ENCODE measurements around the gene RNF11. TPM values are rescaled to one million over a fixed set of nuclear protein-coding genes. Genes with fewer than 3 reads are reported as not detected.
A peak's percentile ranks its signal among the peaks of the same experiment; 100 is the strongest.

Gene RNF11
- total RNA-seq, 1 donor from 2014 or later: 53.8 TPM

- H3K9ac ChIP-seq (ENCODE audit: low read depth in 1 of 3, low read length in 3 of 3): no peak overlapping the region
- H3K27me3 ChIP-seq (ENCODE audit: control insufficient read depth in 3 of 3, insufficient read depth in 3 of 3, low read length in 3 of 3): no peaks in the 10 kb centered on the region
- no peaks in the 10 kb centered on the region for H3K9me3 ChIP-seq (ENCODE audit: control insufficient read depth in 3 of 3, low read length in 3 of 3)
- no peak overlapping the region for H3K4me3 ChIP-seq (ENCODE audit: low read length in 3 of 3)
- H3K36me3 ChIP-seq (ENCODE audit: control insufficient read depth in 3 of 3, insufficient read depth in 3 of 3, low read length in 3 of 3): peaks cover 0 to 9% (median 3%) of the 10 kb centered on the region in 3 donors
- H3K4me1 ChIP-seq (ENCODE audit: control insufficient read depth in 3 of 3, insufficient read depth in 3 of 3, low read length in 3 of 3): peaks cover 8 to 11% (median 9%) of the 10 kb centered on the region in 3 donors
- H3K27ac ChIP-seq (ENCODE audit: low read depth, low read length): no peak overlapping the region
These were observed 52.5 kb downstream of the RNF11 start for GRCh38 chr1:51288578-51288977.

DNA sequence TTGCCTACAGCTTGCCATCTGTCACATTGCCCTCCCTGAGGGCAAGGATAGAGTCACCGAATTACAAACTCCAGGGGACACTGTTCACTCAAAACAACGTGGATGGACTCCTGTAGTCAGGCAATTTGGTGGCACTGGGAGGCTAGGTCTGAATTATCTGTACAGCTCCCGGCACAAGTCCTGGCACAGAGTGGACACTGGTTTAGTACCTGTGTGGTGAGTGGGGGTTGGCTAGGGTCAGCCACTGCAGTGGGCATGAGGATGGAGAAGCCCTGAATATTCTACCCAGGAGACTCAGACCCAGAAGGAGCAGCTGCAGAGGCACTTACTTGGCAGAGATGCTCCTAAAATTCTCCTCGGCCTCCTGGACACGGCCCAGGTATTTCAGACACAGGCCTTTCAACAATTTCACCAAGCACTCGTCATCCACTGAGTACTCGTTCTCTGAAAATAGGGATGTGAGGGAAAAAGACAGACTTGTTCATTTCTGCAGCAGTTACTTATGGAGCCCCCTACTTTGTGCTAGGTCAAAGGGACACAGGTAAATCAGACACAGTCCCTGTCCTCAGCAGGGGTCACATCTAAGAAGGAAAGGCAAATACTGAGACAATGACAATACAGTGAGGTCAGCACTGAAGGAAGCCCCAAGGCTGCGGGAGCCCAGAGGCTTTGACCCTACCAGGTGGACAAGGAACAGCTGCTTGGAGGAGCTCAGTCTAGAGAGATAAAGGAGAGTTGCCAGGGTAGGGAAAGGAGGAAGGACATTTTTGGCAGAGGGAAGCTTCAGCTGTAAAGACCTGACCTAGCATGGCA, 53.8 kb downstream of the RNF11 start:
- Histone ChIP-seq H3K27ac (ENCODE audit: low read depth, low read length) (no peak overlapping the region), H3K4me1 (ENCODE audit: control insufficient read depth in 3 of 3, insufficient read depth in 3 of 3, low read length in 3 of 3) (peaks cover 3 to 7% (median 6%) of the 10 kb centered on the region in 3 donors), H3K4me3 (ENCODE audit: low read length in 3 of 3) (no peak overlapping the region), H3K36me3 (ENCODE audit: control insufficient read depth in 3 of 3, insufficient read depth in 3 of 3, low read length in 3 of 3) (peaks cover 0 to 9% (median 3%) of the 10 kb centered on the region in 3 donors), H3K27me3 (ENCODE audit: control insufficient read depth in 3 of 3, insufficient read depth in 3 of 3, low read length in 3 of 3) (no peaks in the 10 kb centered on the region), H3K9me3 (ENCODE audit: control insufficient read depth in 3 of 3, low read length in 3 of 3) (no peaks in the 10 kb centered on the region), H3K9ac (ENCODE audit: low read depth in 1 of 3, low read length in 3 of 3) (no peak overlapping the region)

- H3K27me3 ChIP-seq (ENCODE audit: control insufficient read depth in 3 of 3, insufficient read depth in 3 of 3, low read length in 3 of 3): no peaks in the 10 kb centered on the region
- no peak overlapping the region for H3K4me3 ChIP-seq (ENCODE audit: low read length in 3 of 3)
- H3K9ac ChIP-seq (ENCODE audit: low read depth in 1 of 3, low read length in 3 of 3): no peak overlapping the region
- no peak overlapping the region for H3K27ac ChIP-seq (ENCODE audit: low read depth, low read length)
- H3K4me1 ChIP-seq (ENCODE audit: control insufficient read depth in 3 of 3, insufficient read depth in 3 of 3, low read length in 3 of 3): peaks cover 0 to 6% (median 4%) of the 10 kb centered on the region in 3 donors
- peaks cover 0 to 9% (median 3%) of the 10 kb centered on the region in 3 donors for H3K36me3 ChIP-seq (ENCODE audit: control insufficient read depth in 3 of 3, insufficient read depth in 3 of 3, low read length in 3 of 3)
- no peaks in the 10 kb centered on the region for H3K9me3 ChIP-seq (ENCODE audit: control insufficient read depth in 3 of 3, low read length in 3 of 3)
These were observed 54.4 kb downstream of the RNF11 start for GRCh38 chr1:51290489-51290847.

- Histone ChIP-seq H3K27ac (ENCODE audit: low read depth, low read length) (no peak overlapping the region), H3K9me3 (ENCODE audit: control insufficient read depth in 3 of 3, low read length in 3 of 3) (no peaks in the 10 kb centered on the region), H3K4me3 (ENCODE audit: low read length in 3 of 3) (no peak overlapping the region), H3K9ac (ENCODE audit: low read depth in 1 of 3, low read length in 3 of 3) (no peak overlapping the region), H3K36me3 (ENCODE audit: control insufficient read depth in 3 of 3, insufficient read depth in 3 of 3, low read length in 3 of 3) (no peaks in the 10 kb centered on the region), H3K27me3 (ENCODE audit: control insufficient read depth in 3 of 3, insufficient read depth in 3 of 3, low read length in 3 of 3) (no peaks in the 10 kb centered on the region), H3K4me1 (ENCODE audit: control insufficient read depth in 3 of 3, insufficient read depth in 3 of 3, low read length in 3 of 3) (peaks cover 4 to 17% (median 12%) of the 10 kb centered on the region in 3 donors)
These were observed 57.9 kb downstream of the RNF11 start for GRCh38 chr1:51293898-51294515.

DNA sequence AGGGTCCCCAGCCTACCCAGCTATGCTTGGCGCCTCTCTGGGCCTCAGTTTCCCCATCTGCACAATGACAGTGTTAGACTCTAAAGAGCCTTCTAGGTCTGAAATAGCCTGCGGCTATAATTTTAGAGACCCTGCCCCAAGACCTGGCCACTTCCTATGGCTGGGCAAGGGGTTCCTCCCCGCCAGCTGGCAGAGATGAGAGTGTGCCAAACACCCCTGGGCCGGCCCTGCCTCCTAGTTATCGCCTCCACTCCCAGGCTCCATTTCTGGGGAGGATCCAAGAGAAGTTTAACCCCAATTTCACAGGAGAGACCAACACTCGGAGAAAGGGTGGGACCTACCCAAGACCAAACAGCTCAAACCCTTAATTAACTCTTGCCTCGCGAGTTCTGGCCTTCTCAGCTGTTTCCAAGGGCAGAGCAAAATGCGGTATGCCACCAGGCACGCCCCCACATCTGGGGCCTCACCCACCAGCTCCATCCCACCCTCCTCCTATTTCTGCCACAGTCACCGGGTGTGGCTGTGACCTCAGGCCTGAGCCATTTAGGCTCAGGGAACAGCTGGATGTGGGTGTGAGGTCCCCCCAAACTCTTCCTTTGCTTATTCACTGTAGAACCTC, 58.6 kb downstream of the RNF11 start:
- H3K9me3 ChIP-seq (ENCODE audit: control insufficient read depth in 3 of 3, low read length in 3 of 3): no peaks in the 10 kb centered on the region
- no peak overlapping the region for H3K4me3 ChIP-seq (ENCODE audit: low read length in 3 of 3)
- H3K36me3 ChIP-seq (ENCODE audit: control insufficient read depth in 3 of 3, insufficient read depth in 3 of 3, low read length in 3 of 3): no peaks in the 10 kb centered on the region
- H3K27ac ChIP-seq (ENCODE audit: low read depth, low read length): no peak overlapping the region
- peaks cover 4 to 17% (median 12%) of the 10 kb centered on the region in 3 donors for H3K4me1 ChIP-seq (ENCODE audit: control insufficient read depth in 3 of 3, insufficient read depth in 3 of 3, low read length in 3 of 3)
- H3K9ac ChIP-seq (ENCODE audit: low read depth in 1 of 3, low read length in 3 of 3): no peak overlapping the region
- no peaks in the 10 kb centered on the region for H3K27me3 ChIP-seq (ENCODE audit: control insufficient read depth in 3 of 3, insufficient read depth in 3 of 3, low read length in 3 of 3)

- Histone ChIP-seq H3K4me3 (ENCODE audit: low read length in 3 of 3) (no peak overlapping the region), H3K27ac (ENCODE audit: low read depth, low read length) (no peak overlapping the region), H3K36me3 (ENCODE audit: control insufficient read depth in 3 of 3, insufficient read depth in 3 of 3, low read length in 3 of 3) (no peaks in the 10 kb centered on the region), H3K27me3 (ENCODE audit: control insufficient read depth in 3 of 3, insufficient read depth in 3 of 3, low read length in 3 of 3) (no peaks in the 10 kb centered on the region), H3K9ac (ENCODE audit: low read depth in 1 of 3, low read length in 3 of 3) (no peak overlapping the region), H3K4me1 (ENCODE audit: control insufficient read depth in 3 of 3, insufficient read depth in 3 of 3, low read length in 3 of 3) (peaks cover 4 to 17% (median 12%) of the 10 kb centered on the region in 3 donors), H3K9me3 (ENCODE audit: control insufficient read depth in 3 of 3, low read length in 3 of 3) (no peaks in the 10 kb centered on the region)
These were observed 59.9 kb downstream of the RNF11 start for GRCh38 chr1:51295926-51296325.

GRCh38 chr1:51296383-51297357, 60.6 kb downstream of the RNF11 start:
- peak overlapping the region; percentile 32 to 79 (median 74) for H3K9ac ChIP-seq (ENCODE audit: low read depth in 1 of 3, low read length in 3 of 3)
- H3K27ac ChIP-seq (ENCODE audit: low read depth, low read length): no peak overlapping the region

GRCh38 chr1:51297401-51298321, 61.6 kb downstream of the RNF11 start:
- peak overlapping the region; percentile 58 to 76 (median 72) for H3K4me3 ChIP-seq (ENCODE audit: low read length in 3 of 3)
- no peak overlapping the region for H3K27ac ChIP-seq (ENCODE audit: low read depth, low read length)
- no peaks in the 10 kb centered on the region for H3K9me3 ChIP-seq (ENCODE audit: control insufficient read depth in 3 of 3, low read length in 3 of 3)
- no peaks in the 10 kb centered on the region for H3K36me3 ChIP-seq (ENCODE audit: control insufficient read depth in 3 of 3, insufficient read depth in 3 of 3, low read length in 3 of 3)
- H3K9ac ChIP-seq (ENCODE audit: low read depth in 1 of 3, low read length in 3 of 3): peak overlapping the region in 2 of 3 donors; percentile 29 to 79
- peaks cover 4 to 17% (median 12%) of the 10 kb centered on the region in 3 donors for H3K4me1 ChIP-seq (ENCODE audit: control insufficient read depth in 3 of 3, insufficient read depth in 3 of 3, low read length in 3 of 3)
- H3K27me3 ChIP-seq (ENCODE audit: control insufficient read depth in 3 of 3, insufficient read depth in 3 of 3, low read length in 3 of 3): no peaks in the 10 kb centered on the region

More at GRCh38 chr1:51296383-51297357, 60.6 kb downstream of the RNF11 start:
- H3K36me3 ChIP-seq (ENCODE audit: control insufficient read depth in 3 of 3, insufficient read depth in 3 of 3, low read length in 3 of 3): no peaks in the 10 kb centered on the region
- H3K9me3 ChIP-seq (ENCODE audit: control insufficient read depth in 3 of 3, low read length in 3 of 3): no peaks in the 10 kb centered on the region
- peaks cover 4 to 17% (median 12%) of the 10 kb centered on the region in 3 donors for H3K4me1 ChIP-seq (ENCODE audit: control insufficient read depth in 3 of 3, insufficient read depth in 3 of 3, low read length in 3 of 3)
- peak overlapping the region; percentile 58 to 76 (median 72) for H3K4me3 ChIP-seq (ENCODE audit: low read length in 3 of 3)
- H3K27me3 ChIP-seq (ENCODE audit: control insufficient read depth in 3 of 3, insufficient read depth in 3 of 3, low read length in 3 of 3): no peaks in the 10 kb centered on the region
